Measurements from ENCODE around the gene RELT. TPM values are rescaled to one million over a fixed set of nuclear protein-coding genes. Genes with fewer than 3 reads are reported as not detected.

The RELT gene
- total RNA-seq, 1 experiment from 2014 or later = 10.2 TPM

DNA sequence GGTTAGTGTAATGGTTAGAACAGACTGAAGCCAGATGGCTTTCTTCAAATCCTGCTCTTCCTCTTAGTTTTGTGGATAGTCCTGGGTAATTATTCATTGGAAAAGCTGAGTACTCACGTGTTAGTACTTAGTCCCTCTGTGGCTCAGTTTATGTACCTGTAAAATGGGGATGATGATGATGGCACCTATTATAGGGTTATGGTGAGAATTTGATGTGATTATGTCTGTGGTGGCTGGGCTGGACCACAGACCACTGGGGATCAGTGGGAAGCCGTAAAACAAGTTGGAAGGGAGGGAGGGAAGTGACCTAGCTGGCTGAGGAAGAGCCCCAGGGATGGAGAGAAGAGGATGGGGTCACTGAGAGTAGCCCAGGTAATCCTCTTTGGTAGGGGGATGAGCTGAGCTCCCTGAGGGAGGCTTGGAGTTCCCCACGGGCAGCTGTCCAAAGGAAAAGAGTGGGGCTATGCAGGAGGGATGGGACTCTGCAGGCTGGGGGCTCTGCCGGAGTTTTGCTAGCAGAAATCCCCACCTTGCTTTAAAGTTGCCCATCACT lies 48.3 kb upstream of the RELT start:
- Histone ChIP-seq H3K9ac (ENCODE audit: extremely low read depth, insufficient read length, low read length) (no peak overlapping the region), H3K4me1 (ENCODE audit: insufficient read depth, low read length) (peaks cover 11% of the 10 kb centered on the region; the same call in 1 of the 2 replicates), H3K14ac (ENCODE audit: insufficient read depth, low read length) (no peak overlapping the region), H3K4me2 (ENCODE audit: insufficient read depth, insufficient read length, low read length) (no peak overlapping the region), H4K91ac (ENCODE audit: insufficient read length, low read depth, low read length) (no peak overlapping the region), H3K56ac (ENCODE audit: insufficient read length, low read depth, low read length) (no peak overlapping the region), H4K5ac (ENCODE audit: insufficient read length, low read depth, low read length) (no peak overlapping the region), H3T11ph (ENCODE audit: low read length) (no peak overlapping the region), H3K27me3 (ENCODE audit: insufficient read depth, low read length) (peaks cover 5% of the 10 kb centered on the region; the same call in 1 of the 2 replicates), H3K27ac (ENCODE audit: insufficient read length, low read depth, low read length) (no peak overlapping the region), H3K9me3 (ENCODE audit: control insufficient read depth, low read depth, low read length) (no peaks in the 10 kb centered on the region), H2BK12ac (ENCODE audit: insufficient read length, low read depth, low read length) (no peak overlapping the region), H3K23me2 (ENCODE audit: insufficient read length, low read depth, low read length, poor library complexity, severe bottlenecking) (no peaks in the 10 kb centered on the region), H3K23ac (ENCODE audit: insufficient read length, low read depth, low read length) (no peak overlapping the region), H3K79me1 (ENCODE audit: insufficient read depth, low read depth, low read length, poor library complexity, severe bottlenecking) (no peaks in the 10 kb centered on the region), H2AK5ac (ENCODE audit: insufficient read length, low read length) (no peak overlapping the region), H4K8ac (replicated peaks; ENCODE audit: insufficient read length, low read depth, low read length) (no peak overlapping the region), H3K79me2 (ENCODE audit: insufficient read depth, low read length) (no peaks in the 10 kb centered on the region), H2BK15ac (ENCODE audit: low read depth, low read length) (no peak overlapping the region), H2BK120ac (ENCODE audit: low read depth, low read length, poor library complexity, severe bottlenecking) (no peak overlapping the region), H2BK20ac (ENCODE audit: low read depth, low read length, poor library complexity, severe bottlenecking) (no peak overlapping the region), H2BK5ac (ENCODE audit: insufficient read length, low read length) (no peak overlapping the region), H3K18ac (ENCODE audit: insufficient read length, low read depth, low read length) (no peak overlapping the region), H2AFZ (ENCODE audit: low read length) (no peak overlapping the region), H3K4ac (ENCODE audit: low read depth, low read length) (no peak overlapping the region), H4K20me1 (ENCODE audit: control insufficient read depth, insufficient read depth, insufficient read length) (no peaks in the 10 kb centered on the region)
- no peak for DNase-seq
- TF ChIP-seq, protein P1, sequence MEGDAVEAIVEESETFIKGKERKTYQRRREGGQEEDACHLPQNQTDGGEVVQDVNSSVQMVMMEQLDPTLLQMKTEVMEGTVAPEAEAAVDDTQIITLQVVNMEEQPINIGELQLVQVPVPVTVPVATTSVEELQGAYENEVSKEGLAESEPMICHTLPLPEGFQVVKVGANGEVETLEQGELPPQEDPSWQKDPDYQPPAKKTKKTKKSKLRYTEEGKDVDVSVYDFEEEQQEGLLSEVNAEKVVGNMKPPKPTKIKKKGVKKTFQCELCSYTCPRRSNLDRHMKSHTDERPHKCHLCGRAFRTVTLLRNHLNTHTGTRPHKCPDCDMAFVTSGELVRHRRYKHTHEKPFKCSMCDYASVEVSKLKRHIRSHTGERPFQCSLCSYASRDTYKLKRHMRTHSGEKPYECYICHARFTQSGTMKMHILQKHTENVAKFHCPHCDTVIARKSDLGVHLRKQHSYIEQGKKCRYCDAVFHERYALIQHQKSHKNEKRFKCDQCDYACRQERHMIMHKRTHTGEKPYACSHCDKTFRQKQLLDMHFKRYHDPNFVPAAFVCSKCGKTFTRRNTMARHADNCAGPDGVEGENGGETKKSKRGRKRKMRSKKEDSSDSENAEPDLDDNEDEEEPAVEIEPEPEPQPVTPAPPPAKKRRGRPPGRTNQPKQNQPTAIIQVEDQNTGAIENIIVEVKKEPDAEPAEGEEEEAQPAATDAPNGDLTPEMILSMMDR (conservative IDR thresholded peaks at IDR 0.05) = no peak
- Mint-ChIP-seq H3K27ac (no peak overlapping the region; a peak in 1 of 7 replicates), H3K36me3 (ENCODE audit: insufficient read depth in 1 of 3, low read depth in 3 of 3) (peaks cover 0 to 3% (median 0%) of the 10 kb centered on the region in 3 experiments; a peak in 2 of 7 replicates), H3K4me1 (peaks cover 54 to 58% of the 10 kb centered on the region in 2 experiments), H3K9me3 (no peaks in the 10 kb centered on the region), H3K4me3 (no peak overlapping the region), H3K27me3 (ENCODE audit: low read depth) (peaks cover 58% of the 10 kb centered on the region)
- WGBS (ENCODE audit: extremely low coverage, insufficient read length, low lambda C conversion rate) = no CpG with 5 or more reads among the region's 4 CpGs

Data from H9 (cell line).